ENCODE data around the gene RBPJL.
A peak's percentile ranks its signal among the peaks of the same experiment; 100 is the strongest.

The RBPJL gene

DNA sequence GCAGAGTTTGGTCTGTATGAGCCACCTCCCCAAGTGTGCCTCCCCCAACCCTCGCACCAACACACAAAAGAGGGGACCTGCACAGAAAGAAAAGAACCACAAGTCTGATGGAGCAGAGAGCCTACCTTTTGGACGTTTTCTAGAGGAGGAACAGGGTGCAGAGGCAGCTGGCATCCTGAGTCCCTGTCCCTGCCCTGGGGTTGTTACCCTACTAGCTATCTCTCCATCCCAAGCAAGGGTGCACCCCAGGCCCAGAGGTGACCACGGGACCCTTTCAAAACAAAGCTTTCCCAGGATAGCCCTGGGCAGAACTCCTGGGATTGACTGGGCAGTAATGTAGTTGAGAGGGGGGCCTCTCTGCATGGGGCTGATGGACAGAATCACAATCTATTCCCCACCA lies 11.2 kb downstream of the RBPJL start:
- no peak for DNase-seq

GRCh38 chr20:45318386-45318939 lies 11.8 kb downstream of the RBPJL start:
- DNase-seq = no peak

DNA sequence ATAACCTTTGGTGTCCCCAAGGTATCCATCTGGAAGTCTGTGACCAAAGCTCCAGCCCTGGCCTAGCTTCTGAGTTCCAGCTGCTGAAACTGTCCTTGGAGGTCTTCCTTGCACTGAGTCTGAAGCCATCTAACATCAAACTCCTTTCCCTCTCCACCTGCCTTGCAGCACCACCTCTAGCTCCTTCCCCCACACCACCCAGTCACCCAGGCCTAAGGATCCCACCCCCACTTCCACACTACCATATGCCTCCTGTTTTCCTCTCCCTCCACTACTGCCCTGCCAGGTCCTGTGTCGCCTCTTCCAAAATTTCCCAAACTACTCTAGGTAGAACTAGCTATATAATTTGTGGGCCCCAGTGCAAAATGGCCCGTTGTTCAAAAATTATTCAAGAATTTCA lies 12.3 kb downstream of the RBPJL start:
- no peak for DNase-seq

DNA sequence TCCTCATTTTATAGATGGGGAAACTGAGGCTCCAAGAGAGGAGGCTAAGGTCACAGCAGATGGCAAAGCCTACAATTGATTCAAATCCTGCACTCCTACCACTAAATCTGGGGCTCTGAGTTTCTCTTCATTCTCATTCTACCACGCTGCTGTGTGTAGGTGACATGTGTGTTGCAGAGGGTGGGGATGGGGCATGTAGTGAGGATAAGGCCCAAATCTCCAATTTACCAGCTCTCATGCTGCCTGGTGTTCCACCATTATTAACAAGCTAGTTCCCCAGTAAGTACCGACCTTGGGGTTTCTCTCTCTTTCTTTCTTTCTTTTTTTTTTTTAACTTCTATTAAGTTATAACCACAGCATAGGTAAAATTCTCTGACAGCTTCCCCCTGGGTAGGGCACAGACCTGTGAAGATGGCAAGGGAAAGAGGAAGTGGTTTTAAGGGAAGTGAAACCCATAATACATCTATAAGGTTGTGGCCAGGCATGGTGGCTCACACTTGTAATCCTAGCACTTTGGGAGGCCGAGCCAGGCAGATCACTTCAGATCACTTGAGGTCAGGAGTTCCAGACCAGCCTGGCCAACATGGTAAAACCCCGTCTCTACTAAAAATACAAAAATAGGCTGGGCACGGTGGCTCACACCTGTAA lies 14.4 kb downstream of the RBPJL start:
- DNase-seq = no peak

DNA sequence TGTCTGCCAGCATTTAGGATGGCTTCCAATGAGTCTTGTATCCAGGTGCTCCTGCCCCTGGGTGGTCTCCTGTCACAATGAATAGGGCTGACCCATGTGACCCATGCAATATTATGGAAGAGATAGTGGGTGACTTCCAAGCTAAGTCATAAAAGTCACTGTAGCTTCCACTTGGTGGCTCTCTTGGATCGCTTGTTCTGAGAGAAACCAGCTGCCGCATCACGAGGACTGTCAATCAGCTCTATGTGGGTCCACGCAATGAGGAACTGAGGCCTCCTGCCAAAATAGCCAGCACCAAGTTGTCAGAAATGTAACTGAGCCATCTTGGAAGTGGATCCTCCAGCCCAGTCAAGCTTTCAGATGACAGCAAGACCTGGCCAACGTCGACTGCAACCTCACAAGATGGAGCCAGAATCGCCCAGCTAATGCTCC lies 16.3 kb downstream of the RBPJL start:
- DNase-seq = peak; percentile 51

GRCh38 chr20:45323731-45324130 lies 17.1 kb downstream of the RBPJL start:
- DNase-seq = no peak

GRCh38 chr20:45325371-45325770 lies 18.7 kb downstream of the RBPJL start:
- DNase-seq = no peak

DNA sequence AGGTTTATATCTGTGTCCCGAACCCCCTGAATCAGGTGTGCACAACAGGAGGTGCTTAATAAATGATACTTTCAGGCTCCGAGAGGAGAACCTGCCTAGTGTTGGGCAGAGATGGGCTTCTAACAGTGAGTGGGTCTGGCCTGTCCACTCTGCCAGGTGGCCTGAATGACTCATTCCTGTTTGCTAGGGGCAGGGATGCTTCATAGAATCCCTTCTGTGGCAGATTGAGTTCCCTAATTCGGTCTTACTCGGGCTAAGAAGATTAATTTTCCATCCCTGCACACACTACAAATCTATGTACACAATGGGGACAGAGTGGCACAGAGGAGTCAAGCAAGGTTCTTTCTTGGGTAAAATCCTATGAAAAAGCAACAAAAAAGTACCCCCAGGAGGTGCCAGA lies 21.8 kb downstream of the RBPJL start:
- no peak for DNase-seq

DNA sequence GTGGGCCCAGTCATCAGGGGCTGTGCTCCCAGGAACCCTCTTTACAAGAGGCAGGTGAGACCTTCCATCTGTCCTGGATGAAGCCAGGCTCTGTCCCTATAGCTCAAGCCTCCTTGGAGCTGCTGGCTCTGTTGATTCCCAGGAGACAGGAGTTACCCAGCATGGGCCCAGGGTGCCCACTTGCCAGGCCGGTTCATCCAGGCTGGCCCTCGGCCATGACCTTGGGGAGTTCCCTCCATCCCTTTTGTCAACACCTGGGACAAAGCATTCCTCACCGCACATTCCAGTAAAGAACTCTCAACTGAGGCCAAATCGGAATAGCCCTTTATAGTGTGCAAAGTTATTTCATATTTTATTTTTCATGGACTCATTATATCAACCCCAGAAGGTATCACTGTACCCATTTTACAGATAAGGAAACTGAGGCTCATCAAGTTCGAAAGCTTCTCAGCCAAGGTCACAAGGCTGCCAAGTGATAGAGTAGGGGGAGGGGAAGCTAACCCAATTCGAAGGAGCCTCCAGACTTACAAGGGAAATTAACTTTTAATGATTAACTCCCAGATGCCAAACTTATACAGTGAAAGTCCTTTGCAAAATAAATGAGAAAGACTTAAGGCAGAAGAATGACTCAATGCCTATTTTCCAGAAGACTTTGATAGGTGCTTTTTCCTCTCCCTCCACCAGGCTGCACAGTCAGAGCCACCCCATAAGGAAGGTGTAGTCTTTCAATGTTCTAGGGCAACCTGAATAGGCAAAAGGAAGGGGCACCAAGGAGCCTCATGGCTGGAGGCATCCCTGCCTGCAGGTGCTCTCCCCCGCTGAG lies 23.1 kb downstream of the RBPJL start:
- no peak for DNase-seq

- no peak for DNase-seq
Observed at GRCh38 chr20:45330476-45330875, 23.8 kb downstream of the RBPJL start.

- DNase-seq = peak; percentile 64
Observed at GRCh38 chr20:45336530-45337366, 30.1 kb downstream of the RBPJL start.

DNA sequence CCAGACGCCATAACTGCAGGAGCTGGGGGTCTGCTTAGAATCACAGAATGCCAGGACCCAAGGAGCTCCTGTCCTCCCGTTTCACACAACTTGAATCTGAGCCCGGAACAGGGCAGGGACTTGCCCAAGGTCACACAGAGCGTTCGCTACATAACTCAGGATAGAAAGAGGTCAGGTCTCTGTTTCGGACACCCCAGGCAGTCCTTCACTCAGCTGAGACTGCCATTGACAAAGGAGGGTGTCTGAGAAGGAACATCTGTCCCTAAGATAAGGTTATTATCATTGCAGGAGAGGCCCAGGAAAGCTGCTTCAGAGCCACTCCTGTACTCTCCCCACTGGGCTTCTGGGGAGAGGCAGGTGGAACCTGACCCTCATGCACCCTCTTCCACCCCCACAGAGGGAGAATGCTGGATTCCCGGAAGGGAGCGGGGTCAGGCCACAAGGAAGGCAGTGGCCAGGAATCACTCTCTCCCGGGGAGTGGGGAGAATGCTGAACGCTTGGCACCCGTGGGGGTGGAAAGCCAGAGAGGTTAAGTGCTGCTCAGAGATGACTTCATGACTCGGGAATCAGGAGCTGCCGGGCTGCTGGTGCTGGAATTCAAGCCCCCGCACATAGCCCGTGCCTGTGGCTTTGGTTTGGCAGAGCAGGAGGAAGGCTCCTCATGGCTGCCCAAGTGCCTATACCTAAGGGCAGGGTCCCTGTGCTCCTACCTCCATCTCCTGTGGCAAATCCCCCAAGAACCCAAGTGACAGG lies 30.9 kb downstream of the RBPJL start:
- DNase-seq = peak; percentile 94

GRCh38 chr20:45338121-45339030 lies 31.7 kb downstream of the RBPJL start:
- peak; percentile 35 for DNase-seq

DNA sequence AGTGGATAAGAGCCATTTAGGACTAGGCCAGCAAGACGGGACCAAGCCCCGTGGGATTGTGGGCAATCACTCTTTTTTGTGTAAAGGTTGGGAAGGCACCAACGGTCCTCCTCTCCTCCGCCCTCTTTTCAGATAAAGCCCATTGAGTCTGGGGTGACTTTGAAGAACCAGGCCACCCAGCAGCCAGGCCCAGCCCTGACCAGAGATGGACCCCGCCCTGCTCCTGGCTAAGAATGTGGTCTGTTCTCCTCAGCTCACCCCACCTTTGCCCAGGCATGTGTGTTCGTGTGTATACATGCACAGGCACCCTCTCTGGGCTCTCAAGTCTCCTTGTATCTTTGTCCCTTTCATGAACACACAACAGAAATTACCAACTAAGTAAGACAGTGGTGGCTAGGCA lies 32.4 kb downstream of the RBPJL start:
- DNase-seq = no peak

- no peak for DNase-seq
Observed at GRCh38 chr20:45339799-45340198, 33.2 kb downstream of the RBPJL start.

- no peak for DNase-seq
Observed at GRCh38 chr20:45340236-45340847, 33.7 kb downstream of the RBPJL start.

- no peak for DNase-seq
Observed at GRCh38 chr20:45340951-45341350, 34.3 kb downstream of the RBPJL start.

- no peak for DNase-seq
Observed at GRCh38 chr20:45341579-45341938, 34.9 kb downstream of the RBPJL start.

GRCh38 chr20:45341939-45342854 lies 35.6 kb downstream of the RBPJL start:
- no peak for DNase-seq
